CD14-positive monocyte (primary cell): ENCODE measurements around the gene RARB. TPM values are rescaled to one million over a fixed set of nuclear protein-coding genes. Genes with fewer than 3 reads are reported as not detected.

Experiments
- DNase-seq, 3 donors: peaks; one replicate each; pipeline ENCODE4 v3.0.0-alpha.2; 2011 to 2022
- H2AFZ ChIP-seq: 2 replicates; pipeline ENCODE4 v1.6.0; 2012; ENCODE audit warnings: mild to moderate bottlenecking, low read depth, low read length, inconsistent platforms; ENCODE audit not compliant: insufficient read depth, poor library complexity, severe bottlenecking
- H3K27ac ChIP-seq, 2 donors: 1 replicate in 1 of 2; 2 replicates in 1 of 2; pipeline ENCODE4 v1.5.1; 2012 to 2013; ENCODE audit warnings: low read length in 2 of 2, control low read depth in 1 of 2, inconsistent platforms in 1 of 2, low read depth in 1 of 2, mild to moderate bottlenecking in 1 of 2
- H3K27me3 ChIP-seq, 2 donors: one replicate each; pipeline versions ENCODE4 v1.6.0 to v1.6.1; 2011 to 2013; ENCODE audit warnings: low read length in 2 of 2; ENCODE audit not compliant: control insufficient read depth in 2 of 2, insufficient read depth in 2 of 2
- H3K36me3 ChIP-seq, 2 donors: replicated peaks in 1 of 2; 1 replicate in 1 of 2; 2 replicates in 1 of 2; pipeline versions ENCODE4 v1.5.1 to v1.6.1; 2012 to 2013; ENCODE audit warnings: low read length in 2 of 2, control low read depth in 1 of 2, inconsistent platforms in 1 of 2, mild to moderate bottlenecking in 1 of 2; ENCODE audit not compliant: insufficient read depth in 2 of 2, control insufficient read depth in 1 of 2
- H3K4me1 ChIP-seq, 2 donors: 1 replicate in 1 of 2; 2 replicates in 1 of 2; pipeline versions ENCODE4 v1.5.1 to v1.6.1; 2012 to 2013; ENCODE audit warnings: low read length in 2 of 2, control low read depth in 1 of 2, inconsistent platforms in 1 of 2, mild to moderate bottlenecking in 1 of 2, moderate library complexity in 1 of 2; ENCODE audit not compliant: insufficient read depth in 2 of 2, control insufficient read depth in 1 of 2
- H3K4me2 ChIP-seq: replicated peaks from 2 replicates; pipeline ENCODE3; 2012; ENCODE audit warnings: low read length, moderate library complexity, mild to moderate bottlenecking; ENCODE audit not compliant: poor library complexity, severe bottlenecking; ENCODE audit errors: extremely low read depth
- H3K4me3 ChIP-seq, 3 experiments: fragments of 200-600 bp in 1 of 3; sonication (generic) in 1 of 3; replicated peaks in 1 of 3; 1 replicate in 2 of 3; 2 replicates in 1 of 3; pipeline ENCODE4 v1.5.1; 2011 to 2013; ENCODE audit warnings: low read length in 3 of 3, mild to moderate bottlenecking in 3 of 3, control low read depth in 2 of 3, low read depth in 2 of 3, inconsistent platforms in 1 of 3, moderate library complexity in 1 of 3
- H3K79me2 ChIP-seq: 2 replicates; pipeline ENCODE4 v1.6.0; 2012; ENCODE audit warnings: mild to moderate bottlenecking, control low read depth, inconsistent platforms, low read length, moderate library complexity; ENCODE audit not compliant: insufficient read depth
- H3K9ac ChIP-seq: 2 replicates; pipeline ENCODE4 v1.6.0; 2017; ENCODE audit warnings: low read length, mild to moderate bottlenecking; ENCODE audit not compliant: insufficient read depth, poor library complexity, severe bottlenecking
- H3K9me3 ChIP-seq, 2 donors: replicated peaks in 1 of 2; 1 replicate in 1 of 2; 2 replicates in 1 of 2; pipeline versions ENCODE4 v1.5.1 to v1.6.1; 2012 to 2013; ENCODE audit warnings: low read length in 2 of 2, control low read depth in 1 of 2; ENCODE audit not compliant: control insufficient read depth in 1 of 2, insufficient read depth in 1 of 2
- H4K20me1 ChIP-seq: 2 replicates; pipeline ENCODE4 v1.6.0; 2012; ENCODE audit warnings: mild to moderate bottlenecking, low read length, control low read depth, moderate library complexity; ENCODE audit not compliant: insufficient read depth
- H3K27ac Mint-ChIP-seq, 7 donors: one replicate each; pipeline ENCODE4 v1.8.0; 2020; ENCODE audit warnings: mild to moderate bottlenecking in 7 of 7, mixed read lengths in 7 of 7, moderate library complexity in 6 of 7, inconsistent platforms in 2 of 7
- H3K27me3 Mint-ChIP-seq, 3 donors: one replicate each; pipeline ENCODE4 v1.8.0; 2021 to 2022; ENCODE audit warnings: low read depth in 3 of 3, mild to moderate bottlenecking in 3 of 3, mixed read lengths in 3 of 3, moderate library complexity in 3 of 3, inconsistent platforms in 1 of 3
- H3K36me3 Mint-ChIP-seq, 2 donors: one replicate each; pipeline ENCODE4 v1.8.0; 2020; ENCODE audit warnings: mixed read lengths in 2 of 2, inconsistent platforms in 1 of 2, mild to moderate bottlenecking in 1 of 2
- H3K4me1 Mint-ChIP-seq: one replicate; pipeline ENCODE4 v1.8.0; 2020; ENCODE audit warnings: mild to moderate bottlenecking, mixed read lengths
- H3K4me3 Mint-ChIP-seq, 2 donors: one replicate each; pipeline ENCODE4 v1.8.0; 2020; ENCODE audit warnings: mild to moderate bottlenecking in 2 of 2, mixed read lengths in 2 of 2, moderate library complexity in 1 of 2
- H3K9me3 Mint-ChIP-seq, 7 donors: one replicate each; pipeline ENCODE4 v1.8.0; 2020 to 2022; ENCODE audit warnings: mixed read lengths in 7 of 7, mild to moderate bottlenecking in 6 of 7, moderate library complexity in 6 of 7, inconsistent platforms in 2 of 7
- WGBS: methylation state at CpG from one replicate; pipeline ENCODE4 v1.1.5; 2013; ENCODE audit warnings: missing lambda C conversion rate; ENCODE audit not compliant: insufficient coverage; 5-methylcytosine and 5-hydroxymethylcytosine counted together
- intact Hi-C, 2 donors: fragments of 100-400 bp; cut with micrococcal nuclease; formaldehyde crosslinking; loops; one replicate each; pipeline versions ENCODE4 v1.15.0 to v1.15.1; 2023
- polyA plus RNA-seq, 3 donors: library from polyadenylated mRNA; depleted of rRNA in 1 of 3; unstranded in 2 of 3; stranded (reverse) in 1 of 3; fragments of 300-500 nt in 2 of 3; fragments of >200 nt in 1 of 3; fragmentation: Illumina TruSeq in 2 of 3; gene quantifications; 1 replicate in 2 of 3; 2 replicates in 1 of 3; pipeline ENCODE4 v1.2.3, GENCODE V29; 2012 to 2021
- TF ChIP-seq, protein P1 (sequence below): fragments of 200-600 bp; IDR thresholded peaks from one replicate; pipeline ENCODE4 v1.8.0; 2022; ENCODE audit warnings: antibody characterized with exemption, mild to moderate bottlenecking

Gene RARB
- polyA plus RNA-seq, 3 donors, result not detected

DNA sequence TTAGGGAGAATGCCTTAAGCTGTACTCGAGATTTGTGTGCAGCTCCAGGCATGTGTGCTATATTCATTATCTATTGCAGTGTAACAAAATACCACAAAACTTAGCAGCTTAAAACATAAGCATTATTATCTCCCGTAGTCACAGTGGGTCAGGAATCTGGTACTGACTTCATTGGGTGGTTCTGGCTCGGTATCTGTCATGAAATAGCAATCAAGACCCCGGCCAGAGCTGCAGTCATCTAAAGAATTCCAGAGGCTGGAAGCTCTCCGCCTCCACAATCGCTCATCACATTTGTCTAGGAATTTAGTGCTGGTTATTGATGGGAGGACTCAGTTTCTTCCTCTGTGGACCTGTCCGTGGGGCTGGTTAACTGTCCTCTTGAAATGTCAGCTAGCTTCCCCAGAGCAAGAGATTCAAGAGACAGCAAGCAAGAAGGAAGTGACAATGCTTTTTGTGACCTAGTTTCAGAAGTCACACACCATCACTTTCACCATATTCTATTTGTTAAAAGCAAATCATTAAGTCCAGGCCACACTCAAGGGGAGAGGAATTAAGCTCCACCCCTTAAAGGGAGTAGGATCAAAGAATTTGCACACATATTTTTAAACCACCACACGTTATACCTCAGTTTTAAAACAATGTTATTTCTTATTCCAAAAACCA, 160.5 kb downstream of the RARB start:
- intact Hi-C loops, result loop anchor here in 1 of 2 donors (10.0 kb wide), 1 partner anchor 144 kb away; no protein-coding TSS in a partner anchor
- H3K4me1 ChIP-seq, result no peaks in the 10 kb centered on the region
- H3K4me3 Mint-ChIP-seq, result no peak overlapping the region
- H2AFZ ChIP-seq, result no peak overlapping the region
- H3K36me3 ChIP-seq, result no peaks in the 10 kb centered on the region
- H3K27ac ChIP-seq, result no peak overlapping the region
- H3K27me3 ChIP-seq, result no peaks in the 10 kb centered on the region
- peak overlapping the region in 1 of 7 donors; percentile 71 for H3K27ac Mint-ChIP-seq
- H3K9me3 Mint-ChIP-seq, result peaks cover 0 to 2% (median 0%) of the 10 kb centered on the region in 7 donors
- no peak overlapping the region for H3K9ac ChIP-seq
- peaks cover 8% of the 10 kb centered on the region for H3K4me1 Mint-ChIP-seq
- H3K27me3 Mint-ChIP-seq, result peaks cover 0 to 4% (median 1%) of the 10 kb centered on the region in 3 donors
- no peaks in the 10 kb centered on the region for H3K79me2 ChIP-seq
- no peak overlapping the region for H3K4me2 ChIP-seq
- H3K9me3 ChIP-seq, result no peaks in the 10 kb centered on the region
- TF ChIP-seq, protein P1, sequence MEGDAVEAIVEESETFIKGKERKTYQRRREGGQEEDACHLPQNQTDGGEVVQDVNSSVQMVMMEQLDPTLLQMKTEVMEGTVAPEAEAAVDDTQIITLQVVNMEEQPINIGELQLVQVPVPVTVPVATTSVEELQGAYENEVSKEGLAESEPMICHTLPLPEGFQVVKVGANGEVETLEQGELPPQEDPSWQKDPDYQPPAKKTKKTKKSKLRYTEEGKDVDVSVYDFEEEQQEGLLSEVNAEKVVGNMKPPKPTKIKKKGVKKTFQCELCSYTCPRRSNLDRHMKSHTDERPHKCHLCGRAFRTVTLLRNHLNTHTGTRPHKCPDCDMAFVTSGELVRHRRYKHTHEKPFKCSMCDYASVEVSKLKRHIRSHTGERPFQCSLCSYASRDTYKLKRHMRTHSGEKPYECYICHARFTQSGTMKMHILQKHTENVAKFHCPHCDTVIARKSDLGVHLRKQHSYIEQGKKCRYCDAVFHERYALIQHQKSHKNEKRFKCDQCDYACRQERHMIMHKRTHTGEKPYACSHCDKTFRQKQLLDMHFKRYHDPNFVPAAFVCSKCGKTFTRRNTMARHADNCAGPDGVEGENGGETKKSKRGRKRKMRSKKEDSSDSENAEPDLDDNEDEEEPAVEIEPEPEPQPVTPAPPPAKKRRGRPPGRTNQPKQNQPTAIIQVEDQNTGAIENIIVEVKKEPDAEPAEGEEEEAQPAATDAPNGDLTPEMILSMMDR, result no peak
- no peaks in the 10 kb centered on the region for H4K20me1 ChIP-seq
- H3K36me3 Mint-ChIP-seq, result no peaks in the 10 kb centered on the region
- DNase-seq, result no peak
- no peak overlapping the region for H3K4me3 ChIP-seq
- 76% methylated on average over 5 of the region's 8 CpGs for WGBS

DNA sequence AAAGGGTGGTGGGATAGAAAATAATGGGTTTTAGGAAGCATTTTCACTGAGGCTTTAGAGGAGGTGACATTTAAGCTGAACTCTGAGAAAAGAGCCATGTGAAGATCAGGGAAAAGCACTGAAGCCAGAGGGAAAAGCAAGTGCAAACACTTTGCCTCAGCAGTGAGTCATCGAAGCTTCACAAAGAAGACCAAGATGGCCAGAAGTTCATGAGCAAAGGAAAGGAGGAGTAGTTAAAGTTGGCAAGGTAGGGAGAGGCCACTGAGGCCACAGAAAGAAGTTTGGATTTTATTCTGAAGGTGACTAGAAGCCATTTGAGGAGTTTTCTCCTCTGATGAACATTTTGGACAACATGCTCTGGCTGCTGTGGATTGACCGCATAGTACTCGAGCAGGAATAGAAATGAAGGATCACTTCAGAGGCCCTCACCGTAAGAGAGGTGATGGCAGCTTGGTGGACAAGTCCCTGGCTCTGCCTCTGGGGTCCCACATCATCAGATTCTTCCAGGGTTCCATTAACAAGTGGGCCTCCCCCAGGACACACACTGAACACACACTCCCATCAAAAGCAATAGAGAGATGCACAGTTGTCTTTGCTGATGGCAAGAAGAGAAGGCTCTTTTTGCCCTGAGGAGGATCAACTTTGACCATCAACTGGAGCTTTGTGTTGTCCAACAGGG, 161.2 kb downstream of the RARB start:
- Histone ChIP-seq H3K9me3 (no peaks in the 10 kb centered on the region), H3K36me3 (no peaks in the 10 kb centered on the region), H3K79me2 (no peaks in the 10 kb centered on the region), H3K27ac (no peak overlapping the region), H3K9ac (no peak overlapping the region), H4K20me1 (no peaks in the 10 kb centered on the region), H3K27me3 (no peaks in the 10 kb centered on the region), H2AFZ (no peak overlapping the region), H3K4me1 (no peaks in the 10 kb centered on the region), H3K4me3 (no peak overlapping the region), H3K4me2 (no peak overlapping the region)
- Mint-ChIP-seq H3K27me3 (peaks cover 0 to 4% (median 0%) of the 10 kb centered on the region in 3 donors), H3K27ac (no peak overlapping the region), H3K4me3 (no peak overlapping the region), H3K36me3 (no peaks in the 10 kb centered on the region), H3K9me3 (peaks cover 0 to 2% (median 0%) of the 10 kb centered on the region in 7 donors), H3K4me1 (peaks cover 8% of the 10 kb centered on the region)
- intact Hi-C loops, result loop anchor here in 1 of 2 donors (10.0 kb wide), 1 partner anchor 144 kb away; no protein-coding TSS in a partner anchor
- DNase-seq, result no peak
- 100% methylated on average over 2 of the region's 4 CpGs for WGBS
- TF ChIP-seq, protein P1, result no peak
